GM19463 (cell line): ENCODE data around the gene INSIG1.

Experiments
- ATAC-seq: cut with Tn5 transposase; IDR thresholded peaks from one replicate; pipeline ENCODE4 v1.9.1; 2021; ENCODE audit warnings: mild to moderate bottlenecking, moderate library complexity; ENCODE audit not compliant: unreplicated experiment

Gene INSIG1

DNA sequence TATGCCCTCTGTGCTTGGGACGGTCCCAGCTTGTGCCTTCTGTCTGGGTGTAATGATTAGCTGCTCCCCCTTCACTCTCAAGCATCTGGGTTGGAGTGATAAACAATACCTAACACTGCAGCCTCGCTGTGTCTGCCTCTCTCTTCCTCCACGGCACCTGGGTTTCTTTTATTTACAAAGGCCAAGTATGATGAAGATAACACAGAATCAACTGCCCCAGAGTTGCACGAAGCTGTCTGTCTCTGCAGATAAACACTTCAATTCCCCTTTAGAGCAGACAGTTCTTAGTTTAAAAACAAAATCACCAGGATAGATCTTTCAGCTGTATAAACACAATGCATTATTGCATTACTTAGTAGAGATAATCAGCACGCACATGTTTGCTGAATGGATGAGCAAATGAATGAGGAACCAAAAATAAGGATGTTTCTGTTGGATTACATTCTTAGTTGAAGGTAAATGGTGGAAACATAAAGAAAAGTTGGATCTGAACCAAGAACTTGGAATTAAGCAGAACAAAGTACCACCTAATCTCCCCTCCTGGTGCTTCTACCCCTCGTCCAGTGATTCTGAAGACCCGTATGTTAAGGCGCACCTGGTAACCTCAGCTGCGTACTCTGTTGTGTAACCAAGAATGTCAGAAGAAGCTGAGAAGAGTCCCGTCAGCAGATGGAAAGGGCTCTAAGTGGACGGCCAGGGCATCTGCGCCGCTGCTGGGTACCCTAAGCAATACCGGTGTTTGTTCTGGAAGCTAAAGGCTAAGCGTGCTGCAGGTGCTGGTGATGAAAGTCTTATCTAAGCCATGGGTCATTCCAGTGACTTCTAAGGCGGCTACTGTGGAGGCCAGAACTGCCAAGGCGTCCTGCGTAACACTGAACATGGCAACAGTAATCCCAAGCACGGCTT is 26.6 kb downstream of the INSIG1 start:
- ATAC-seq = no peak

DNA sequence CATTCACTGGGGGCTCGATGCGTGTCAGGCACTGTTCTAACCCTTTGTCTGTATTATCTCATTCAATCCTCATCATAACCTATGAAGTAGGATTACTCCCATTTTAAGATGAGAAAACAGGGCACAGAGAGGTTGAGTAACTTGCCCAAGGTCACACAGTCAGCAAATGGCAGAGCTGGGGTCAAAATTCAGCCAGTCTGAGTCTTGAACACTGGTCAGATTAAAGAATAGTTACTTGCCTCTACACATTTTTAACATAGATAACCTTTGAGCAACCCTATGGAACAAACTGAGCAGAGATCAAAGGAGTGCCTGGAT is 27.2 kb downstream of the INSIG1 start:
- no peak for ATAC-seq

DNA sequence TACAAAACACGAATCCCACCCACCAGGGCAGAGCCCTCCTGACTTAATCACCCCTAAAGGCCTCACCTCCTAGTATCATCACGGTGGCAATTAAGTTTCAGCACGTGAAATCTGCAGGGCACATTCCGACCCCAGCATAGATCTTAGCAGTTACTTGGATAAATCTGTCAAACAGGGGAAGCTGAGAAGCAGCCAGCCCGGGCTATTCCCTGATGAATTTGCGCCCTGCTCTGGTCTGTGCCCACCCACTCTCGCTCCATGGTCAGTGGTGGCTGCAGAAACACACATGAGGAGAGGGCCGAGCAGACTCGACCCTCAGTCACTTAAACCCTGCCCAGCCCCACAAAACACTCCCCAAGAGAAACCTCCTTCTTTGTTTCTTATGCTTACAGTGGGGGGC is 28.7 kb downstream of the INSIG1 start:
- ATAC-seq = no peak

DNA sequence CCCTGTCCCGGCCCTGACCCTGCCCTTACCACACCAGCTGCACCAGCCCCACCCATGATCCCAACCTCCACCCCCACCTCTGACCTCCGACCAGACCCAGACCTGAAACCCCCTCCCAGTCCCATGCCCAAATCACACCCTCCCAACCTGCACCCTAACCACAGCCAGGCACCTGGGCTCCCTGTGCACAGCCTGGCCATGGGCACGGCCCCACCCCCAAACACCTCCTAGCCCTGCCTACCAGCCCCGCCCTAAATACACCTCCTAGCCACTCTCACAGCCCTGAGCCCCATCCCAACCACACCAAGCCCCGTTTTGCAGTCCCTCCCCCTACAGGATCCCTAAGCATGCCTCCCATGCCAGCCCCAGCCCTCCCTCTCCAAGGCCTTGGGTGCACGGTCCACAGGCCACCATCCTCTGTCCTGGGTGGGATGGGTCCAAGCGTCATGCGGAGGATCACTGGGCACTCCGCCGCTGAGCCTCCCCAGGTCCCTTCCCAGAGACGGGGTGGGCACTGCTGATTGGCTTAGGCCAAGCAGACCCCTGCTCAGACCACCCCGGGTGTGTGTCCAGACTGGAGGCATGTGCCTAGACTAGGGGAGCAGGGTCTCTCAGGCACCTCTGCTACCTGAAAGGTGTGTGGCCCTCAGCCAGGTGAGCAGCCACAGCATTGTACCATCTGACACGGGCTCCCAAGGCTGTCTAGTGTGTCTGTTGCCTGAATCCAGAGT is 30.1 kb downstream of the INSIG1 start:
- no peak for ATAC-seq

DNA sequence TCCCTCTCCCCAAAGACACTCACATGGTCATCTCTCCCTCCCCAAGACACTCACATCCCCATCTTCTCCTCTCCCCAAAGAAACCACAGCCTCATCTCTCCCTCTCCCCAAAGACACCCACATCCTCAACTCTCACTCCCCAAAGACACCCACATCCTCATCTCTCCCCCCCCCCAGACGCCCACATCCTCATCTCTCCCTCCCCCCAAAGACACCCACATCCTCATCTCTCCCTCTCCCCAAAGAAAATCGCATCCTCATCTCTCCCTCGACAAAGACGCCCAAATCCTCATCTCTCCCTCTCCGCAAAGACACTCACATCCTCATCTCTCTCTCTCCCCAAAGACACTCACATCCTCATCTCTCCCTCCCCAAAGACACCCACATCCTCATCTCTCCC is 31.5 kb downstream of the INSIG1 start:
- ATAC-seq = no peak

DNA sequence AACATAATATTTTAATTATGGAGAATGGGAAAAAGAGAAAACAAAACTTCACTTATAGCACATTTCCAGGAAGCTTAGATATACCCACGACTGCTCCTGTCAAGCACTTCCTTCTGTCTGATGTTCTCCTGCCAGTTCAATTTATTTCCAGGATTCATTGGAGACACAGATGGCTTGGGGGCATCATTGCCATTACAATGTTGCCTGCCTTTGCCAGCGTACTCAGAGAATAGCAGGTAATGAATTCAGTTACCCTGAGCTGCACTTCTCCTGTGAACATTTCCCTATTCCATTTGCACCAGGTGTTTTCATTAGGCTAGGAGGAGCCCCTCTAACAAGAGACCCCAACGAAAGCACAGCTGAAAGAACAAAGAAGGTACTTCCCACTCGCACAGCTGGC is 33.7 kb downstream of the INSIG1 start:
- ATAC-seq = no peak

DNA sequence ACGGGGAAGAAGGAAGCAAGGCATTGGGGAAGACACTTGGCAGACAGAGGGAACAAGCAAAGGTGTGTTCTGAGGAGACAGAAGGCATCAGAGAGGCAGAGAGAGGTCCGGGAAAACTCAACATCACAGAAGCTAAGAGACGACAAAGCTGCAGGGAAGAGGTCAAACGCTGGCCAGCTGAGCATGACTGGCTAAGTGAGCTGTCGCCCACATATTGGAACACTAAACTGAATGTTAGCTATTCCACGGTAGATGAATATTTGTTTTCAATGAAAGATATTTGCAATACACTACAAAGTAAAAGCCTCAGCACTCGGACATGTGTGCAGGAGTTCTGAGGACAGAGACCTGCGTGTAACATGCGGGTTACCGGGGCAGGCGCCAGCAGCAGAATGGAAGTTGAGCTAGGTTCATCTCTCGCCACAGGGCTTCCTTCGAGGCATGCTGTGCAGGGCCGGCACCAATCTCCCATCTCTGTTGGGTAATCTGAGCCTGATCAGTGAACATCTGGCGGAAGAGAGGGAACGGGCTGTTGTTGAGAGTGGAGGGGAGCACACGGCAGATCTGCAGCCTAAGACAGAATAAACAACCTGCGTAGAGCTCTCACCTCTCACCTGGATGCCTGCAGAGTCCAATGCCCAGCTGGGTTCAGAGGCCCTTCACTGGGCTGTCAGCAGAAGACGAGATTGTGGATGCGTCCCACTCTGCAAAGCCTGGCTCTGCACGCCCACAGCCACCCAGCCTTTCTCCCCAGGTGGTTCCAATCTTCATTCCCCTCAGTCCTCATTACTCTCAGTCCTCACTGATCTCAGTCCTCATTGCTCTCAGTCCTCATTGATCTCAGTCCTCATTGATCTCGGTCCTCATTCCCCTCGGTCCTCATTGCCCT is 35.9 kb downstream of the INSIG1 start:
- ATAC-seq = no peak

DNA sequence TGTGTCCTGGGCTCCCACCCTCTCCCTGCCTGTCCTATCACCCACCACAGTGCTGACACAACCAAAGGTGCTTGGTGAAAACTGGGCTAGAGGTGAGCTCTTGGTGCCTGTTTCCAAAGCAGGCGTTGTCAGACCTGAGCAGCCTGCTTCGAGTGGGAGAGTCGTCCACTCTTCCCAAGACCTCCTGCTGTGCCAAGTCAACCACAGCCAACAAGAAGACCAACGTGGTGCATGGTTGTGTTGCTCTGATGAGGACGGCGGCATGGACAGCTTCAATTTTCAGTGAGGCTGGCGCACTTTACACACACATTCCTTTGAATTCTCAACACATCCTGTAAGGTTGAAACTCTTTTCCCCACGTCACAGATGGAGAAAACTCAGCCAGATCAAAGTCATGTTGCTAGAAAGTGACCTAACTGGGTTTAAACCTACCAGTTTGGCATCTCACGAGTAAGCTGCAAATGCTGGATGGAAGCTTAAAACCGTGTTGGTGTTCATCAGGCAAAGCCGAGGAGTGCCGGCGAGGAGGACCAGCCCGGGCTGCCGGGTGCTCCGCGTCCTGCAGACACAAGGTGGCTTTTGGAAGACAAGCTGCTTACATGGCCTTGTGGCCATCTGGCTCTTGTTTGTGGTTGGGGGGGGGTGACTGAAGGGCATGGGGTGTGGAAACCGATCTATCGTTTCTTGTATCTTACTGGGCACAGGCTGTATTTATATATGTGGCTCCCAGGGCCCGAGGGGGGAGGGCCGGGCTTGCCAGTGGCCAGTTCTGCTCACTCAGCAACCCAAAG is 39.3 kb downstream of the INSIG1 start:
- no peak for ATAC-seq

DNA sequence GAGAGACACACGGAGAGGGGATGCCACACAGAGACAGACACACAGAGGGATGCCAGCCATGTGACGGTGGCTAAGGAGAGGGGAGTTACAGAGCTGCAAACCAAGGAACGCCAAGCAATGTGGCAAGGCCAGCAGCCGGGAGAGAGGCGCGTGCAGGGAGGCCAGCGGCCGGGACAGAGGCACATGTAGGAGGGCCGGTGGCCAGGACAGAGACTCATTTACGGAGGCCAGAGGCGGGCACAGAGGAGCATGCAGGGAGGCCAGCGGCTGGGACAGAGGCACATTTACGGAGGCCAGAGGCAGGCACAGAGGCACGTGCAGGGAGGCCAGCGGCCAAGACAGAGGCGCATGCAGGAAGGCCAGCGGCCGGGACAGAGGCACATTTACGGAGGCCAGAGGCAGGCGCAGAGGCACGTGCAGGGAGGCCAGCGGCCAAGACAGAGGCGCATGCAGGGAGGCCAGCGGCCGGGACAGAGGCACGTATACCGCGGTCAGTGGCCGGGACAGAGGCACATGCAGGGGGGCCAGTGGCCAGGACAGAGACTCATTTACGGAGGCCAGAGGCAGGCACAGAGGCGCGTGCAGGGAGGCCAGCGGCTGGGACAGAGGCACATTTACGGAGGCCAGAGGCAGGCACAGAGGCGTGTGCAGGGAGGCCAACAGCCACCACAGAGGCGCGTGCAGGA is 40.4 kb downstream of the INSIG1 start:
- no peak for ATAC-seq

DNA sequence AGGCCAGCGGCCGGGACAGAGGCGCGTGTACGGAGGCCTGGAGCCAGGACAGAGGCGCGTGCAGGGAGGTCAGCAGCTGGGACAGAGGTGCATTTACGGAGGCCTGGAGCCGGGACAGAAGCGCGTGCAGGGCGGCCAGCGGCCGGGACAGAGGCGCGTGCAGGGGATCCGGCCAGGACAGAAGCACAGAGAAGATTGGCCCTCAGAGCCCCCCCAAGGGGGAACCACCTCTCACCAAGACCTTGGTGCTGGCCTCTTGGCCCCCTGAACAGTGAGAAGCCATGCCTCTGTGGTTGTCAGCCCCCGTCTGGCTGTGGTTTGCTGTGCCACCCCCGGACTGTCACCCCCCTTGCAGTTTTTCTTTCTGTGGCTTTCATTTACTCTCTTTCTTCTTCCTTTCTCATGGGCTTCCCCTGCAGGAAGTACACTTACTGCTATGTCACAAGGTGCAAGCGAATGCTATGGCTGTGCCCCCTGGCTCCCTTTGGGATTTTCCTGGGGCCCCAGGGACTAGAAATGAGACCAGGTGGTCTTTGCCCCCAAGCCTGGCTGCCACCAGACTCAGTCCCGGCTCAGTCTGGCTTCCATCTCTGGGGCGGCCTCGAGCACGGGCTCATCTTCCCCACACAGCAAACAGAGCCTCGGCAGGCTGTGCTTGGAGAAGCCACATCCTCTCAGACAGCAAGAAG is 41.1 kb downstream of the INSIG1 start:
- ATAC-seq = no peak

DNA sequence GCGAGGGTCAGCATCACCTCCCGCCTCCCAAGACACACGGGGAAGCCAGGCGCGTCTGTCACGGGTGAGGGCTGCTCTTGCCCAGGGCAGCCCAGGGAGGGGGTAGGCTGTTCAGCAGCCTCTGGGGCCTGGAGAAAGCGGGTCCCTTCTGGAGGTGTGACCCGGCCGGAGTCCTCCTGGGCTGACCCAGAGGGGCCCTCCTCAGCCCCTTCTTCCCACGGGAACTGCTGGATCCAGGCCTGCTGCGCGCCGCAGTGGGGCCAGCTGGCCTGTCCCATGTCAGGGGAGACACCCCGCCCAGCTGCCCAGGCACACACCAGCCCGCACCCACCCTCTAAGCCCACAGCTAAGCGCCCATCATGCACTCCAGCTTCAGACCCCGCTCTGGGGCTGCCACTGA is 41.8 kb downstream of the INSIG1 start:
- no peak for ATAC-seq

DNA sequence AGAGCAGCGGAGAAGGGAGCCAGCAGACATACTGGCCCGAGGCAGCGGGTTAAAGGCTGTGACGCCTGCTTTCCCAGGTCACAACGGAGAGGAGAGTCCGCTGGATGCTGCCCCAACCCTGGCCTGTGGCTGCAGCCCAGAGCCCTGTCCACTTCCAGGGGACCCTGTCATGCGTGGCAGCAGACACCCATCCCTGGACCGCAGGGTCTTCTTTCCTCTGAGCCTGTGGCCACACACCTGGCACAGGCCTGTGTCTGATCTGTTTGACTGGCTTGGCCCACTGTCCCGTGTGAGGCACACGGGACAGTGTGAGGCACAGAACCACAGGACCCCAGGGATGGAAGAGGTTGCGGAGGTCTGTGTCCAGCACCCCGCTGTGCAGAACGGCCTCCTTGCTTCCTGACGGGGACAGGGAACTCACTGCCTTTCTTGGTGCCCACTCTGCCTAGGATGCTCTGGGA is 42.4 kb downstream of the INSIG1 start:
- no peak for ATAC-seq

DNA sequence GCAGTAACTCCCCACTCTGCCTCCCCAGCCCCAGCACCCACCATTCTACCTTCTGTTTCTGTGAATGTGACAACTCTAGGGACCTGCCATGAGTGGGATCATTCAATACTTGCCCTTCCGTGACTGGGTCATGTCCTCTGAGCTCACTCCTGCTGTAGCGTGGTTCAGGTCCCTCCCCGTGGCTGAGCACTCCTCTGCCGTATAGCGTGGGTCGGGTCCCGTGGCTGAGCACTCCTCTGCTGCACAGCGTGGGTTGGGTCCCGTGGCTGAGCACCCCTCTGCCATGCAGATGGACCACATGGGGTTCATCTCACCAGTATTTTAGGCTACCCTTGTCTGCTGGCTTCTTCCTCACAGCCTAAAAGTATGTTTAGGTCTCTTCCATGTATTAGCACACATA is 43.0 kb downstream of the INSIG1 start:
- ATAC-seq = no peak

DNA sequence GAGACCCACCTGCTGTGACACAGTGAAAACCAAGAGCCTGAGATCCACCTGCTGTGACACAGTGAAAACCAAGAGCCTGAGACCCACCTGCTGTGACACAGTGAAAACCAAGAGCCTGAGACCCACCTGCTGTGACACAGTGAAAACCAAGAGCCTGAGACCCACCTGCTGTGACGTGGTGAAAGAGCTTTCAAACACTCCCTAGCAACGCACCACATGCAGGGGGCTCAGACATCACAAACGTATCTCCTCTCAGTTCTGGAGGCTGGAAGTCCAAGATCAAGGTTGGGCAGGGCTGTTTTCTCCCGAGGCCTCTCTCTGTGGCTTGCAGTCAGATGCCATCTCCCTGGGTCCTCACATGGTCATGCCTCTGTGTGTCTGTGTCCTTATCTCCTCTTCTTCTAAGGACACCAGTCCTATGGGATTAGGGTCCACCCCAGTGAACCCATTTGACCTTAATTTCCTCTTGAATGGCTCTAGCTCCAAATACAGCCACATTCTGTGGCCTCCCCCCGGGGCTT is 43.8 kb downstream of the INSIG1 start:
- no peak for ATAC-seq

DNA sequence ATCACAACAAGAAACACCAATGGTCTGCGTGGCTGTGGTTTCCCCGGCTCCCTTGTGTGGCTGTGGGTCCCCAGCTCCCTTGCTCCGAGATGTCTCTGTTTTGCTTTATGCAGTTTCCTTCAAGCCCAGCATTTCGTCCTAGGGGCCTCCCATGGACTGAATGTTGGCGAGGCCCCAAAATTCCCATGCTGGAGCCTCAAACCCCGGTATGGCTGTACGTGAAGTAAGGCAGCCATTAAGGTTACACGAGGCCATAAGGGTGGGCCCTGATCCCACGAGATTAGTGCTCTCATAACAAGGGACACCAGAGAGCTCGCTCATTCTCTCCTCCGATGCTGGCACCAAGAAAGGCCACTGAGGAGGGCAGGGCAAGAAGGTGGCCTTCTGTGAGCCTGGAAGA is 44.6 kb downstream of the INSIG1 start:
- ATAC-seq = no peak

DNA sequence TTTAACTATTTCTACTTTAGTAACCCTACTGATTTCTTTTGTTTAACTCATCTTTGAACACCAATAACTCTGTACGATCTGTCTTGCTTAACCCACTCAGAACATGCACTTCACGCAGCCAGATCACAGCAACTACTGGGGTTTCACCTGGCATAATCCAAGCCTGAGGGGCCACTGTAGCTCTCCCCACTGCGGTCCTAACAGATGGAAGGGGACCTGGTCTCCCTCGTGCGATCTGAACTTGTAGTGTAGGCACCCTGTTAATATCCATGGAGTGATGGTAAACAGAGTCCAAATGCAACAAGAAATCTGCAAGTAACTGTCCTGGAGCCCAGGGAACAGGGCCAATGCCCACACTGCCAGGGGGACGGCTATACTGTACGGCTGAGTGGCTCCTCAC is 45.5 kb downstream of the INSIG1 start:
- no peak for ATAC-seq

DNA sequence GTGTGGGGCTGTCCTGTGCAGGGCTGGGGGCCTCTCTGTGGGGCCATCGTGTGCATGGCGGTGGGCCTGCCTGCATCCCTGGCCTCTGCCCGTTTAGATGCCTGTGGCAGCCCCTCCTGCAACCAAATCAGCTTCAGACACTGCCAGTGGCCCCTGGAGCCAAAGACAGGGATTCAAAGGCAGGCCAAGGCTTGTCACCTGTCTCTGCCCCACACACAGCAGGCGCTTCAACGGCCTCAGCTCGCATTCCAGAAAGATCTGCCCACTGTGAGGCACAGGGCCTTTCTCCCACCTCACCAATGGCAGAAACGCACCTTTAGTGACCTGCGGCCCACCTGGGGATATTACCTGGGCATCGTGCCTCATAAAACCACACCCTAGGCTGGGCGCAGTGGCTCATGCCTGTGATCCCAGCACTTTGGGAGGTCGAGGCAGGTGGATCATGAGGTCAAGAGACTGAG is 46.0 kb downstream of the INSIG1 start:
- ATAC-seq = no peak

DNA sequence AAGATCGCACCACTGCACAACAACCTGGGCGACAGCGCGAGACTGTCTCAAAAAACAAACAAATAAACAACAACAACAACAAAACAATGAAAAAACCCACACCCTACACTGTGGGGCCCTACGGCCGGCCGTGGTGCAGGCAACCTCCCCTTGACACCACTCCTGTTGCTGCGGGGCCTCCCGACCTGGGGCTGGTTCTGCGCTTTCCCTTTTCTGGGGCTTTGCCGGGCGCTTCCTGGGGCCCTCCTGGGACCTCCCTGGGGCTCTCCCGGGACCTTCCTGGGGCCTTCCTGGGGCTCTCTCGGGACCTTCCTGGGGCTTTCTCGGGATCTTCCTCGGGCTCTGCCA is 46.6 kb downstream of the INSIG1 start:
- ATAC-seq = peak; percentile 30
